Measurements from ENCODE around the gene CCDC172. TPM values are rescaled to one million over a fixed set of nuclear protein-coding genes. Genes with fewer than 3 reads are reported as not detected.

Gene CCDC172
- total and polyA plus RNA-seq, 2 of the 4 experiments (the other 2 are of a cell fraction) = not detected

DNA sequence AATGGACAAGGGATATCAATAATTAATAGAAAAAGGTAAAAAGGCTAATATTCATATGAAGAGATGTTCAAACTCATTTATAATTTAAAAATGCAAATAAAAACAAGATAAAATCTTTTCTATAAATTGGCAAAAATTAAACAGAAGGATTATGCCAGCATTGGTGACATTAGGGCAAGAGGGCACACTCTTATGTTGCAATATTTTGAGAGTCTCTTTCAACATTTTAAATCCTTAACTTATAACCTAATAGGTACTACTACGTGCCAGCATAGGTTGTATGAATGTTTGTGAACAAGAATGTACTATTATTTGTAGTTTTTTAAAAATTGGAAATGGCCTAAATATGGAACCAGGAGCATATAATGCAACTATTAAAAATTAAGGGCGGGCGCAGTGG, 78.6 kb downstream of the CCDC172 start:
- H3K79me1 ChIP-seq (ENCODE audit: low read depth in 1 of 2, low read length in 2 of 2) = no peaks in the 10 kb centered on the region
- no peak overlapping the region for H3K27ac ChIP-seq (ENCODE audit: insufficient read depth, low read length)
- no peaks in the 10 kb centered on the region for H3K36me3 ChIP-seq (ENCODE audit: control insufficient read depth, insufficient read depth, low read length)
- intact Hi-C loops (cut with micrococcal nuclease) (no loop called here), dilution Hi-C loops (cut with HindIII; ENCODE audit: low sequenced_read_pairs, unreplicated experiment) (no loop called here), in situ Hi-C loops (cut with MboI; ENCODE audit: low sequenced_read_pairs) (no loop called here)
- no peaks in the 10 kb centered on the region for H3K4me1 ChIP-seq (ENCODE audit: control insufficient read depth, insufficient read depth, low read length)
- WGBS, 2 experiments (ENCODE audit: extremely low coverage in 2 of 2, insufficient read length in 1 of 2) = no CpG with 5 or more reads among the region's 3 CpGs
- no peak overlapping the region for H3K23ac ChIP-seq (ENCODE audit: low read depth, low read length)
- H2BK120ac ChIP-seq (ENCODE audit: low read depth, low read length) = no peak overlapping the region
- H2BK15ac ChIP-seq (ENCODE audit: low read depth, low read length) = no peak overlapping the region
- no peaks in the 10 kb centered on the region for H3K9me3 ChIP-seq (ENCODE audit: control insufficient read depth, insufficient read depth, low read length)
- H2BK5ac ChIP-seq (ENCODE audit: low read depth, low read length, poor library complexity, severe bottlenecking) = no peak overlapping the region
- no peak overlapping the region for H3K18ac ChIP-seq (ENCODE audit: low read depth, low read length)
- no peaks in the 10 kb centered on the region for H3K27me3 ChIP-seq (ENCODE audit: control insufficient read depth, insufficient read depth, low read length)
- H4K20me1 ChIP-seq (ENCODE audit: insufficient read depth, low read length) = no peaks in the 10 kb centered on the region
- H3K14ac ChIP-seq (replicated peaks; ENCODE audit: low read depth, low read length) = no peak overlapping the region
- H3K4me2 ChIP-seq (ENCODE audit: low read depth, low read length) = no peak overlapping the region
- H4K91ac ChIP-seq (ENCODE audit: insufficient read depth, low read depth, low read length) = no peak overlapping the region
- TF ChIP-seq SMC3 (IDR thresholded peaks at IDR 0.05; ENCODE audit: low read depth, low read length) (no peak), POLR2A (IDR thresholded peaks at IDR 0.05; ENCODE audit: low read depth, low read length) (no peak), MAZ (IDR thresholded peaks at IDR 0.05; ENCODE audit: borderline replicate concordance, low read depth, low read length) (no peak), MAFK (IDR thresholded peaks at IDR 0.05; ENCODE audit: low read depth, low read length) (no peak), RFX5 (IDR thresholded peaks at IDR 0.05; ENCODE audit: low read depth, low read length) (no peak)
- TF ChIP-seq, protein P1, sequence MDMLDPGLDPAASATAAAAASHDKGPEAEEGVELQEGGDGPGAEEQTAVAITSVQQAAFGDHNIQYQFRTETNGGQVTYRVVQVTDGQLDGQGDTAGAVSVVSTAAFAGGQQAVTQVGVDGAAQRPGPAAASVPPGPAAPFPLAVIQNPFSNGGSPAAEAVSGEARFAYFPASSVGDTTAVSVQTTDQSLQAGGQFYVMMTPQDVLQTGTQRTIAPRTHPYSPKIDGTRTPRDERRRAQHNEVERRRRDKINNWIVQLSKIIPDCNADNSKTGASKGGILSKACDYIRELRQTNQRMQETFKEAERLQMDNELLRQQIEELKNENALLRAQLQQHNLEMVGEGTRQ (IDR thresholded peaks at IDR 0.05; ENCODE audit: low read depth, low read length) = no peak
- no peak overlapping the region for H3K9ac ChIP-seq (ENCODE audit: low read depth, low read length)
- H3K4me3 ChIP-seq (ENCODE audit: insufficient read depth, low read depth, low read length) = no peak overlapping the region
- H3K56ac ChIP-seq (ENCODE audit: extremely low read depth, insufficient read depth, low read length) = no peak overlapping the region
- no peak for DNase-seq
- no peak overlapping the region for H2AK9ac ChIP-seq (replicated peaks; ENCODE audit: low read depth, low read length, poor library complexity)
- H2BK20ac ChIP-seq (ENCODE audit: low read depth, low read length) = no peak overlapping the region
- H3K9me1 ChIP-seq (ENCODE audit: insufficient read depth, low read length) = no peaks in the 10 kb centered on the region
- no peak overlapping the region for H3K4ac ChIP-seq (ENCODE audit: low read depth, low read length)
- BruUV-seq (replicated peaks) = no TSS peak
- no peak overlapping the region for H2AFZ ChIP-seq (replicated peaks; ENCODE audit: low read length, poor library complexity)
- H4K5ac ChIP-seq (ENCODE audit: low read depth, low read length) = no peak overlapping the region
- no peak overlapping the region for H2AK5ac ChIP-seq (ENCODE audit: low read depth, low read length)
- no peak for ATAC-seq (ENCODE audit: low read depth)
- H4K8ac ChIP-seq (ENCODE audit: low read depth in 2 of 2, low read length in 2 of 2) = no peak overlapping the region
- ChIA-PET CTCF (no interaction called here), POLR2A (ENCODE audit: unreplicated experiment) (no interaction called here)

All from IMR-90 (cell line).